Neural progenitor cell (in vitro differentiated cells): Measurements from ENCODE around the gene PLEKHO2.
"Not testable (repeated sequence)": the region's sequence is repeated elsewhere in the genome, so short reads cannot be mapped to it uniquely, and the experiment has no call there.

ENCODE experiments used
- EZH2 ChIP-seq: fragments of 200-600 bp; sonication (generic); IDR thresholded peaks from 2 replicates; pipeline ENCODE4 v1.6.1; 2017; ENCODE audit warnings: antibody characterized with exemption, mild to moderate bottlenecking, moderate library complexity
- EZH2phosphoT487 ChIP-seq: fragments of 200-600 bp; sonication (generic); IDR thresholded peaks from 2 replicates; pipeline ENCODE4 v1.6.1; 2017; ENCODE audit warnings: antibody characterized with exemption
- TF ChIP-seq, protein P1 (sequence below): fragments of 200-600 bp; sonication (generic); IDR thresholded peaks from 2 replicates; pipeline ENCODE4 v1.5.1; 2017; ENCODE audit warnings: antibody characterized with exemption, mild to moderate bottlenecking

DNA sequence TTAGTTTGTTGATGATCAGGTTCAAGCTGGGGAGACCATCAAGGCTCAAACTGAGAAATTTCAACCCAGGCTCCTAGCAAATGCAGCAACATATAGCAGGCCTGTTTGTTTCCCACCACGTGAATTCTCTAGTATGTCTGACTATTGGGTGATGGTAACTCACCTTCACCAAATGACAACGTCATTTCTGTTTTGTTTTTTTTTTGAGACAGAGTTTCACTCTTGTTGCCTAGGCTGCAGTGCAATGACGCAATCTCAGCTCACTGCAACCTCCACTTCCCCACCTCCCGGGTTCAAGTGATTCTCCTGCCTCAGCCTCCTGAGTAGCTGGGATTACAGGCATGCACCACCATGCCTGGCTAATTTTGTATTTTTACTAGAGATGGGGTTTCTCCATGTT lies 26.8 kb upstream of the PLEKHO2 start:
- TF ChIP-seq, protein P1, sequence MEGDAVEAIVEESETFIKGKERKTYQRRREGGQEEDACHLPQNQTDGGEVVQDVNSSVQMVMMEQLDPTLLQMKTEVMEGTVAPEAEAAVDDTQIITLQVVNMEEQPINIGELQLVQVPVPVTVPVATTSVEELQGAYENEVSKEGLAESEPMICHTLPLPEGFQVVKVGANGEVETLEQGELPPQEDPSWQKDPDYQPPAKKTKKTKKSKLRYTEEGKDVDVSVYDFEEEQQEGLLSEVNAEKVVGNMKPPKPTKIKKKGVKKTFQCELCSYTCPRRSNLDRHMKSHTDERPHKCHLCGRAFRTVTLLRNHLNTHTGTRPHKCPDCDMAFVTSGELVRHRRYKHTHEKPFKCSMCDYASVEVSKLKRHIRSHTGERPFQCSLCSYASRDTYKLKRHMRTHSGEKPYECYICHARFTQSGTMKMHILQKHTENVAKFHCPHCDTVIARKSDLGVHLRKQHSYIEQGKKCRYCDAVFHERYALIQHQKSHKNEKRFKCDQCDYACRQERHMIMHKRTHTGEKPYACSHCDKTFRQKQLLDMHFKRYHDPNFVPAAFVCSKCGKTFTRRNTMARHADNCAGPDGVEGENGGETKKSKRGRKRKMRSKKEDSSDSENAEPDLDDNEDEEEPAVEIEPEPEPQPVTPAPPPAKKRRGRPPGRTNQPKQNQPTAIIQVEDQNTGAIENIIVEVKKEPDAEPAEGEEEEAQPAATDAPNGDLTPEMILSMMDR = not testable (repeated sequence)
- TF ChIP-seq EZH2, EZH2phosphoT487: not testable (repeated sequence)
